T1000 (cell line): ENCODE results near the gene CRIP1.

Source experiments
- DNase-seq: peaks from one replicate; lab custom pipeline; 2025; ENCODE audit warnings: mixed read lengths; lab: John Stamatoyannopoulos, UW

CRIP1 gene

GRCh38 chr14:105450864-105451720, 35.6 kb upstream of the CRIP1 start:
- DNase-seq: no peak

- no peak for DNase-seq
These were observed 33.7 kb upstream of the CRIP1 start for GRCh38 chr14:105452963-105453362.

- no peak for DNase-seq
These were observed 32.8 kb upstream of the CRIP1 start for GRCh38 chr14:105453847-105454246.

- no peak for DNase-seq
These were observed 31.5 kb upstream of the CRIP1 start for GRCh38 chr14:105455086-105455640.

GRCh38 chr14:105455766-105456660, 30.7 kb upstream of the CRIP1 start:
- DNase-seq: no peak

GRCh38 chr14:105456736-105457617, 29.7 kb upstream of the CRIP1 start:
- DNase-seq: no peak

- no peak for DNase-seq
These were observed 28.7 kb upstream of the CRIP1 start for GRCh38 chr14:105458010-105458409.

- no peak for DNase-seq
These were observed 28.1 kb upstream of the CRIP1 start for GRCh38 chr14:105458571-105458970.

GRCh38 chr14:105460116-105460515, 26.6 kb upstream of the CRIP1 start:
- no peak for DNase-seq

GRCh38 chr14:105460616-105461015, 26.1 kb upstream of the CRIP1 start:
- DNase-seq: no peak

- no peak for DNase-seq
These were observed 24.8 kb upstream of the CRIP1 start for GRCh38 chr14:105461903-105462302.

- no peak for DNase-seq
These were observed 22.2 kb upstream of the CRIP1 start for GRCh38 chr14:105464501-105464900.

GRCh38 chr14:105465209-105466031, 21.3 kb upstream of the CRIP1 start:
- no peak for DNase-seq

- no peak for DNase-seq
These were observed 20.0 kb upstream of the CRIP1 start for GRCh38 chr14:105466531-105467248.

- no peak for DNase-seq
These were observed 19.3 kb upstream of the CRIP1 start for GRCh38 chr14:105467249-105467941.

GRCh38 chr14:105467942-105468471, 18.7 kb upstream of the CRIP1 start:
- DNase-seq: no peak

GRCh38 chr14:105468621-105469241, 18.0 kb upstream of the CRIP1 start:
- DNase-seq: no peak

- DNase-seq: no peak
These were observed 17.0 kb upstream of the CRIP1 start for GRCh38 chr14:105469456-105470349.
